ENCODE results near the gene KDM1B. TPM values are rescaled to one million over a fixed set of nuclear protein-coding genes. Genes with fewer than 3 reads are reported as not detected.

Gene KDM1B
- total and polyA plus RNA-seq, 7 donors = 7.7 to 33.4 (median 21.7) TPM

GRCh38 chr6:18151801-18152200, 3.4 kb upstream of the KDM1B start:
- ATAC-seq = no peak
- Histone ChIP-seq H3K4me1 (peaks cover 17% of the 10 kb centered on the region), H3K27ac (no peak overlapping the region), H3K36me3 (ENCODE audit: insufficient read depth in 1 of 2, low read depth in 1 of 2) (peaks cover 0 to 19% of the 10 kb centered on the region in 2 donors), H3K4me3 (no peak overlapping the region), H3K9me3 (no peaks in the 10 kb centered on the region), H3K27me3 (ENCODE audit: insufficient read depth in 3 of 3, low read length in 2 of 3) (no peaks in the 10 kb centered on the region)
- WGBS, 3 donors = 76 to 87% (median 79%) methylated on average over 3 of the region's 3 CpGs
- no peak for TF ChIP-seq CTCF (IDR thresholded peaks at IDR 0.05)
- DNase-seq = no peak
- intact Hi-C loops (cut with DNase I) = no loop called here

GRCh38 chr6:18153311-18153703, 1.9 kb upstream of the KDM1B start:
- no peak for TF ChIP-seq CTCF (IDR thresholded peaks at IDR 0.05)
- H3K27ac ChIP-seq = no peak overlapping the region
- peaks cover 17% of the 10 kb centered on the region for H3K4me1 ChIP-seq
- DNase-seq (no peak), ATAC-seq (no peak)
- intact Hi-C loops (cut with DNase I) = no loop called here
- no peaks in the 10 kb centered on the region for H3K27me3 ChIP-seq (ENCODE audit: insufficient read depth in 3 of 3, low read length in 2 of 3)
- peaks cover 0 to 4% of the 10 kb centered on the region in 2 donors for H3K36me3 ChIP-seq (ENCODE audit: insufficient read depth in 1 of 2, low read depth in 1 of 2)
- no peak overlapping the region for H3K4me3 ChIP-seq
- no peaks in the 10 kb centered on the region for H3K9me3 ChIP-seq

DNA sequence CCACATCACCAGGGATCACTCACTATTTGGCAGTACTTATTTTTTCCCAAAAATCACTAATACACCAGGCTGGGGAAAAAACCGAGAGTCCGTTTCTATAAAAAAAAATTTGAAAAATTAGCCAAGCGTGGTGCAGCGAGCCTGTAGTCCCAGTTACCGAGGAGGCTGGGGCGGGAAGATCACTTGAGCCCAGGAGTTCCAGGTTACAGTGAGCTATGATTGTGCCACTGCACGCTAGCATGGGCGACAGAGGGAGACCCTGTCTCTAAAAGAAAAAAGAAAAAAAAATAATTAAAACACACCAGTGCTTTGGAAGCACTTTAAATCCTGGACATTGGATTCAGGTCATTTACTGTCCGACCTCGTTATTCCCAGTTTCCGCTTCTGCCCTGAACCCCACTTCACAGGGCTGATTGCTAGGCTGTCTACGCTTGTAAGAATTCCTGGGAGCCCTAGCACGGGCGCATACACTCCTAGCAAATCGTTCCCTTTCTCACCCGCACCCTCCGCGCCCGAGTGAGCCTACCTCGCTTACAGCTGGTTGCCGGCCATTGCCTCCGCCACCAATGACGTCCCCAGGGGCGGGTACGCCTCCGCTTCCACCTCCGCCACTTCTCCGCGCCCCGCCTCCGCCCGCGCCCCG, 594 bp upstream of the KDM1B start, which contains the start of gene TPMT:
TSS of gene TPMT (minus strand) at position 571 of the 643 bp plus-strand sequence. CDS start 5,950 bp downstream, outside the sequence.
- DNase-seq (peak in 1 of 2 donors; percentile 19), ATAC-seq (peak; percentile 3 to 37 (median 19))
- H3K27me3 ChIP-seq (ENCODE audit: insufficient read depth in 3 of 3, low read length in 2 of 3) = no peaks in the 10 kb centered on the region
- peak within 1 kb of the TSS; percentile 90 for H3K4me3 ChIP-seq
- H3K9me3 ChIP-seq = no peaks in the 10 kb centered on the region
- peaks cover 17% of the 10 kb centered on the region for H3K4me1 ChIP-seq
- TF ChIP-seq CTCF (IDR thresholded peaks at IDR 0.05) = no peak
- H3K36me3 ChIP-seq (ENCODE audit: insufficient read depth in 1 of 2, low read depth in 1 of 2) = peaks cover 0 to under 1% of the 10 kb centered on the region in 2 donors
- intact Hi-C loops (cut with DNase I) = no loop called here
- 0% methylated on average over 25 to 34 of the region's 34 CpGs for WGBS, 3 donors
- peak within 1 kb of the TSS; percentile 93 for H3K27ac ChIP-seq

DNA sequence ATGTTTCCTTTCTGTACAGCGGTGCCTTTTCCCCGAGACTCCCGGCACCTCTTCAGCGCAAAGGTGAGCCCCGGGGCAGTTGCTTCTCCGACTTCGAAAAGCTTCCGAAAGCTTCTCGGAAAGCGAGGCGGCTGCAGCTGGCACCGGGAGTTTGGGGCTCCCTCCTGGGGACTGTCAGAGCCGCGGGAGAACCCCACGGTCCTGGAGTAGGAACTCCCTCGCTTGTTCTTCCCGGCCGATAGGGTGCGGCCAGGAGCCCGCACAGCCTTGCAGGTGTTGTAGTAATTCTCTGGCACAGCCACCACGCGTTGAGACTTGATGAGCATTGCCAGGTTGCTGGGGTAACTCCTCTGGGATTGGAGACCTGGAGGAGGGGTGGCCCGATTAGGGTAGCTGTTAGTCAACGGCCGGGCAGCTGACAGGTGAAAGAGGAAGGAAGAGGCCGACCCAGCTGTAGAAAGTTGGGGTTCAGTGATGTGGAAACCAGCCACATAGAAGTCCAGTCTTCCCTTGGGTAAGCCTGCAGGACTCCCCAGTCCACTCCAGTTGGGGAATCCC, 721 bp downstream of the KDM1B start:
- intact Hi-C loops (cut with DNase I) = no loop called here
- TF ChIP-seq CTCF (IDR thresholded peaks at IDR 0.05) = peak; percentile 35
- ATAC-seq (peak; percentile 25 to 54 (median 42)), DNase-seq (peak; percentile 47 to 72)
- Histone ChIP-seq H3K27ac (peak overlapping the region; percentile 93), H3K36me3 (ENCODE audit: insufficient read depth in 1 of 2, low read depth in 1 of 2) (peaks cover 0 to 14% of the 10 kb centered on the region in 2 donors), H3K9me3 (no peaks in the 10 kb centered on the region), H3K4me3 (peak overlapping the region; percentile 90), H3K27me3 (ENCODE audit: insufficient read depth in 3 of 3, low read length in 2 of 3) (no peaks in the 10 kb centered on the region), H3K4me1 (peaks cover 19% of the 10 kb centered on the region)
- 1 to 3% (median 2%) methylated on average over 26 of the region's 26 CpGs for WGBS, 3 donors
